GM20431 (cell line): ENCODE measurements around the gene CYP46A1.
"Not testable (repeated sequence)": the region's sequence is repeated elsewhere in the genome, so short reads cannot be mapped to it uniquely, and the experiment has no call there.

ENCODE experiments used
- in situ Hi-C: fragments of 300-500 bp; cut with MseI, MboI; formaldehyde crosslinking; loops from one replicate; pipeline ENCODE4 v1.15.0; 2020; ENCODE audit warnings: low sequenced_read_pairs; ENCODE audit not compliant: unreplicated experiment

CYP46A1 gene

DNA sequence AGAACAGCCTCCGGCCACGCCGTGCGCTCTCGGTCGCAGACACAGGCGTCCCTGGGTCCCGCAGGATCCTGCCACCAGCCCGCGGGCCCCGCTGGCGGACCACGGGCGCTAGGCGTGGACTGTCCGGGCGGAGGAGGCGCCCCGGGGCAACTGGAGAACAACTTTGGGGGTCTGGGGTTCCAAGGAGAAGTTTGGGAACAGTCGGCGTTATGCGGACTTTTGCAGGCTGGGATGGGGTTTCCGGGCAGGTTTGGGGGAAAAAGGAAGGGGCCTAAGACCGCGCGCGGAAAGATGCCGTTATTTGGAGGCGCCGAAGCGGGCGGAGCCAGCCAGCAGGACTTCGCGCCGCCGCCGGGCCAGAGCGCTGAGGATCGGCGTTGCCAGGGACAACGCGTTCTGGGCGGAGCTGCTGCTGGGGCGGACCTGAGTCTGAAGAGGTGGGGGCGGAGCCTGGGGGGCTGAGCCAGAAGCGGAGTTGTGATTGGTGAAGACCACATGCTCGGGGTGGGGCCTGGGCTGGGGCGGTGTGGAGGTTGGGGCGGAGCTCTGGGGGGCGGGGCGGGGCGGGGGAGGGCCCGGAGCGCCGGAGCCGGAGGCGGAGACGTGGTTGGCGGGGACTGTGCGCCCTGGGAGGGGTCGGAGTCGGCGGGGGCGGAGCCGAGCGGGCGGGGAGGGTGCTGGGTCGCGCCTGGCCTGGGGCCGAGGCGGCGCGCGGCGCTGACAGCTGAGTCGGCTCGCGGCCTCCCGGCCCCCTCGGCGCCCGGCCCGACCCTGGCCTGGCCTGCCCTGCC is at the start of gene CYP46A1:
Gene CYP46A1, plus strand, starts transcription at position 680 of the 791 bp plus-strand sequence. CDS start 120 bp downstream, outside the sequence.
- in situ Hi-C loops: no loop called here

DNA sequence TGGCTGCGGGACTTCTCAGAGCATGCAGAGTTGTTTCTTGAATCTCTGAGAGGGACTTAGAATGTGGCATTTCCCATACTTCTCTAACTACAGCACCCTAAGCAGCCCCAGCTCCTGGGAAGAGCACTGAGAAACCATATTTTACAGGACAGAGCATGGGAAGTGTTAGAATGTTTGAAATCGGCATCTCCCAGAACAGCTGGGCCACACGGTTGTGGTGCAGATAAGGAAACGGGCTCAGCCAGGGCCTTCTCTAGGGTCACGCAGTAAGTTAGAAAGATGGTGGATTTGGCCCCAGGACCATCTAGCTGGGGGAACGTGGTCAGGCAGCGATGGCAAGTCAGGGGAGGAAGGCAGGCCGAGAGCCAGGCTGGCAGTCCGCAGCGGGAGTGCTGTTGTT is 49.7 kb upstream of the CYP46A1 start:
- in situ Hi-C loops: loop anchor here (10.0 kb wide), 1 partner anchor 120 kb away; no protein-coding TSS in a partner anchor

DNA sequence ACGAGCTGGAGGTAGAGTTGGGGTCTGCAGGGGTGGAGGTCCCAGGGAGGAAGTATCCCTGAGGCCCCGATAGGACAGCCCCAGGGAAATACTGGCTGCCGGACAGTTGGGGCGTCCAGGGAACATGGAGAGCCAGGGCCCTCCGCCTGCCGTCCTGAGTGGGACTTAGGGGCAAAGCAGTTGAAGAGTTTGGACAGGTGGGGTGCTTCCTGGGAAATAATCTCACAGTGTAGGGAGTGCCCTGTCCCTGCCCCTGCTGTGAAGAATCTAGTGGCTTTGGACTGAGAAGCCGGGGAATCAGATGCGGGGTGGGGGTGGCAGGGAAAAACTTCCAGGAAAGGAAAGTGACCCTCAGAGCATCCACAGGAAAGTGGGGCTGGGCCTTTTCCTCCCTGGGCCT is 49.0 kb upstream of the CYP46A1 start:
- in situ Hi-C loops: loop anchor here (10.0 kb wide), 1 partner anchor 120 kb away; no protein-coding TSS in a partner anchor

DNA sequence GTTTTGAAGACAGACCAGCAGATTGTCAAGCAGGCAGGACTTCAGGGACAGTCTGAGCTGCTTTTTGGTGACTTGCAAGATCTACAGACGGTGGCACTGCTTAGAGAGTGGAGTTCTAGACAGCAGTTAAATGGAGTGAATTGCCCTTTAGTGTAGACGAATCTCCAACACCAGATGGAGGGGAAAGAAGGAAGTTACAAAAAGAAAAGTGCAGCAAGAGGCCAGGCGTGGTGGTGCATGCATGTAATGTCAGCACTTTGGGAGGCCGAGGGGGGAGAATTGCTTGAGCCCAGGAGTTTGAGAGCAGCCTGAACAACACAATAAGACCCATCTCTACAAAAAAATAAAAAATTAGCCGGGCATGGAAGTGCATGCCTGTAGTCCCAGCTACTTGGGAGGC is 47.6 kb upstream of the CYP46A1 start:
- in situ Hi-C loops: loop anchor here (10.0 kb wide), 1 partner anchor 122 kb away; no protein-coding TSS in a partner anchor

DNA sequence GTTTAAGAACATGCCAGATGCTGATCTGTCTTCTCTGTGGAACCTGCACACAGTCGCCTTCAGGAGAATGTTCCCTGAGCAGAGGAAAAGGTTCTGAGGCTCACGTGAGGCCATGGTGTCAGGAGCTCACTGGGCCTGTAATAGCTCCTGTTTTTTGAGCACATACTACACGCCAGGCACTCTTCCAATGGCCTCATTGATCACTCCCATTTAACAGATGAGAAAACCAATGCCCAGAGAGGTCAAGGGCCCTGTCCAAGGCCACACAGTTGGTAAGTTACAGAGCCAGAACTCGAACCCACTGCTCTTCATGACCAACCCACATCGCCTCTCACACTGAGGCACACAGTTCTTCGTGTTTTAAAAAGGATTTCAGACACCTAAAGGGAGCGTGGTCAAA is 46.5 kb upstream of the CYP46A1 start:
- in situ Hi-C loops: loop anchor here (10.0 kb wide), 1 partner anchor 123 kb away; no protein-coding TSS in a partner anchor

DNA sequence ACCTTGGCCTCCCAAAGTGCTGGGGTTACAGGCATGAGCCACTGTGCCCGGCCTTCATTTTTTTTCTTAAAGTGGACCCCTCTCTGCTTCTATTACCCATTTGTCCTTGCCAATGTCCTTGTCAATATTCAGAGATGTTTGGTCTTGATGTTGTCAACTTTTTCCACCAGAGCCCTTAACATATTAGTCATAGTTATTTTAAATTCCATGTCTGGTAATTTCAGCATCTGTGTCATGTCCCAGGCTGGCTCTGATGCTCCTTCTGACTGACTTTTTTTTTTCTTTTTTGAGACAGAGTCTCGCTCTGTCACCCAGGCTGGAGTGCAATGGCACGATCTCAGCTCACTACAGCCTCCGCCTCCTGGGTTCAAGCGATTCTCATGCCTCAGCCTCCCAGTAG is 41.3 kb upstream of the CYP46A1 start:
- in situ Hi-C loops: not testable (repeated sequence)

DNA sequence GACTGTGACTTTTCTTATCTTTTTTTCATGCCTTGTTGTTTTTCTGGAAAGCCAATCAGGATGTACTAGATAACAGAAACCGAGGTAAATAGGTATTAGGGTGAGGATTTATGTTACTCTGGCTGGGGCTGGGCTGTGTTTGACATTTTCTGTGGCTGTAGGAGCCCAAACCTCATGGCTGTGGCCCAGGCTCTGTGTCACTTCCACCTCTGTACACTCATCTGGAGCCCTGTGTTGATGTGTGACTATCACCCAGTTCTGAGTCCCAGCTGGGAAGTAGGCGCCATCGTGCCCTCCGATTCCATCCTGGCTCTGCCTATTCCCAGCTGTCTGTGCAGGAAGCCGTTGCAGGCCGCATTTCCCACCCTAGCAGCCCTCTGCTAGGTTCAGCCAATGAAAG is 40.8 kb upstream of the CYP46A1 start:
- in situ Hi-C loops: no loop called here

DNA sequence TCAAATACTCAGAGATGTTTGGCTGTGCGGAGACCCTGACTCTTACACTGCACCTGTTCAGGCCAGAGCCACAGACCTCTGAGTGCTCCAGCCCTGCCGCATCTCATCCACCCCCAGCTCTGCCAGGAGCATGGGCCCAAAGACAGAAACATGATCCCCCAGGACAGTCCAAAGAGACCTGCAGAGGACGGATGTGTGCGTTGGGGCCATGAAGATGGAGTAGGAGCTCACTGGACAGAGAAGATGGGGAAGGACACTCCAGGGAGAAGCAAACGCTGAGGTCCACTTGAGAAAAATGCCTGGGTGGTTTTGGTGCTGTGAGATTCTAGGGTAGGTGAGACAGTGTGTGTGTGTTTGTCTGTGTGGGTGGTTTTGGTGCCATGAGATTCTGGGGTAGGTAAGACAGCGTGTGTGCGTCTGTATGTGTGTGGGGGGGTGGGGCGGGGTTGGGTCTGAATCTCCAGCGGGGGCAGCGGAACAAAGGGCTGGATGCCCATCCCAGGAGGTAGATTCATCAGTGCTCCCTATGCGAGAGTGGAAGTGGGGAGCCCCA is 40.0 kb upstream of the CYP46A1 start:
- in situ Hi-C loops: no loop called here

DNA sequence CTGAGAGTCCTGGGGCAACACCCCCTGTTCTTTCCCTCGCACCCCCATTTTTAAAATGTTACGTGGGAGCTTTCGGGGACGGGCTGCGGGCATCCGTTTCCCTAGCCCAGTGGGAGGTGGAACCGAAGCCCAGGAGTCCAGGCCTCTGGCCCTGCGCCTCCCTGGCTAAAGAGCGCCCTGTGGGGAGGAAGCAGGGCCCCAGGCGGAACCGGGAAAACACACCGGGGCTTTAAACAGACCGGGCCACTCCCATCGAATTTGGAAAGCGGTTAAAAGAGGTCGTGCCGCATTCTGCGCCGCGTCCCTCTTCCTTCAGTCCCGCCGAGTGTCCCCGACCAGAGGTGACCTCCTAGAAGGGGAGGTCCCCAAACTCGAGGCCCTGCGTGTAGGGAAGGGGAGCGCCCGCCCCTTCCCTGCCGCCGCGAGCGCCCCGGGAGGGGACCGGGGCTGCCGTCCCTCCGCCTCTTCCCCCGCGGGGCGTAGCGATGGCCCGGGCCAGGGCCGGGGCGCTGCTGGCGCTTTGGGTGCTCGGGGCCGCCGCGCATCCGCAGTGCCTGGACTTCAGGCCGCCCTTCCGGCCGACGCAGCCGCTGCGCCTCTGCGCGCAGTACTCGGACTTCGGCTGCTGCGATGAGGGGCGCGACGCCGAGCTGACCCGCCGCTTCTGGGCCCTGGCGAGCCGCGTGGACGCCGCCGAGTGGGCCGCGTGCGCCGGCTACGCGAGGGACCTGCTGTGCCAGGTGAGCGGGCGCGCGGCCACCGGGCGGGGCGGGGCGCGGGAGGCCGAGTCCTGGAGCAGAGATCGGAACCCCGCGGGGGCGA is 39.2 kb upstream of the CYP46A1 start, which contains the start of gene HHIPL1:
Gene HHIPL1, plus strand, starts transcription at position 407 of the 822 bp plus-strand sequence. Its CDS starts 79 bp downstream, at position 486.
- in situ Hi-C loops: no loop called here

DNA sequence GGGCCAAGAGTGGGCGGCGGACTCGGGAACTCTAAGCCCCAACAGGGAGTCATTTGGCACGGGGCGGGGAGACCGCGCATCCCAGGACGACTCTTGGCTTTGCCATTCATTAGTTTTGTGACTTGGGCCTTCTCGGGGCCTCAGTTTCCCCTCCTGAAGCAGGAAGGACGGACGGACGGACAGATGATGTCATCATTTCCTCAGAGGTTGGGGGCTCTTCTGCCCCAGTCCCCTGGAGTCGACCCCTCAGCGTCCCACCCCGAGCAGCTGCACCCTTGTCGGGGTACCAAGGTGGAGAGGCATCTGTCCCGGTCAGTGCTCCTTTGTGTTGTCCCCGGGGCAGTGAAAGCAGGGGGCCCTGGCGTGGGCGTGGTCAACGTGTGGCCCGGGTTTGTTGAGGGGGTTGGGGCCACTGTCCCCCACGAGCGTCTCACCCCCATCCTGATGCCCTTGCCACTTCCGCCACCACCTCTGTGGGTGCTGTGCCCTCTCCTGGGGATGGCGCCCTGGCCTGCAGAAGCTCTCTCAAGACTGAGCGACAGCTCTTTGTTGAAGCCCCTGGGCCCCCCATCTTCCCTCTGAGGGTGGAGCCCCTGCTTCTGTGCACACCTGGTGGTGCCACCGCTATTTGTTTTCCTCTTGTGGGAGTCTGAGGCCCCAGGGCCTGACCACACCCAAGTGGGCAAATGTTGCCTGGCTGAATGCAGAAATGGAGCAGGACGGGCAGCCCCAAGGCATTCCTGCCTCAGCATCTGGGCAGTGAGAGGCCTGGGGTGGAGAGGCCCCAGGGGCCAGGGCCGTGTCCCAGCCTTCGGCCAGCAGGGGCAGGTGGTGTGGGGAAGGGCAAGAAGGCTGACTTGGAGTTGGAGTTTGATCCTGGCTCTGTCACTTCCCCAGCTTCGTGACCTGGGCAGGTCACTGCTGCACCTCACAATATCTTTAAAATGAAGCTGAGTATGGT is 38.3 kb upstream of the CYP46A1 start:
- in situ Hi-C loops: no loop called here

DNA sequence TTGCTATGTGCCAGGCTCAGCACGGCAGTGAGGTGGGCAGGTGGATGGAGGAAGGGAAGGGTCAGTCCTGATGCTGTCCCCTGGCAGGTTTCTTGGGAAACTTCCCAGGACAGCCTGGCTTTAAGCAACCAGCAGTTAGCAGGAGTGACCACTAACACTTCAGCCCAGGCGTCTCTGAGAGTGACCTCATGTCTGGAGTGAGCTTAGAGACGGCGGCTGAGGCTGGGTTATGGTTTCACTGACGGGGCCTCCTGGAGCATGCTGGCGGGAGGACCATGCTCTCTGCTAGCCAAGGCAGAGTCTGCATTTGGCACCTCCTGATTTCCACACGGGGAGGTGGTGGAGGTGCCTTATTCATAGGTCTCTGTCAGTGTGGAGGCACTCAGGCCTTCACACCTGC is 36.7 kb upstream of the CYP46A1 start:
- in situ Hi-C loops: no loop called here

DNA sequence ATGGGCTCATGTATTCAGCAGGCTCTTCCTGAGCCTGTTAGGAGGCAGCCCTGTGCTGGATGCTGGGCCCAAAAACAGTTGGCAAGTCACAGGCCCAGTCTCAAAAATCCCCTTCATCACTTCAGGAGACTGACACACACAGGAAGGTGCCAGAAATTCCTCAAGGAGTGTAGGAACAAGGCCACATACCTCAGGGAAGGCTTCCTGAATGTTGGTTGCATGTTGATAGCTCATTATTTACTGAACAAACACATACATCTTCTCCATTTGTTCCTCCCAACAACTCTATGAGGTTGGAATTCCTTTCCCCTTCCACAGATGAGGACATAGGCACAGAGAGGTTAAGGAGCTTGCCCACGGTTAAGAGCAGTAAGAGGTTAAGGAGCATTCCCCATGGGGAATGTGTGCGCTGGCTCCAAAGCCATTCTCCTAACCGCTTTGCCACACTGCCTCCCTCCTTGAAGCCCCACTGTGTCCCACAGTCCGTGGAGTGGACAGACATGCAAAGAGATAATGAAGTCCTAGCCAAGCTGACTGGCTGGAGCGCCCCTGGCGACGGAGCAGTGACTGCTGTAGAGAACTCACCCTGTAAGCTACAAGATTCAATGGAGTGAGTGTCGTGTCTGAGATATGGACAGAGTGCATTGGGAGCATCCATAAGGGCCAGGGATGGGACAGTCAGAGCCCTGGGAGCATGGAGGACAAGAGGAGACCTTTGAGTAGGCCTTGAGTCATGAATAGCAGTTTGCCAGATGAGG is 35.9 kb upstream of the CYP46A1 start:
- in situ Hi-C loops: no loop called here

DNA sequence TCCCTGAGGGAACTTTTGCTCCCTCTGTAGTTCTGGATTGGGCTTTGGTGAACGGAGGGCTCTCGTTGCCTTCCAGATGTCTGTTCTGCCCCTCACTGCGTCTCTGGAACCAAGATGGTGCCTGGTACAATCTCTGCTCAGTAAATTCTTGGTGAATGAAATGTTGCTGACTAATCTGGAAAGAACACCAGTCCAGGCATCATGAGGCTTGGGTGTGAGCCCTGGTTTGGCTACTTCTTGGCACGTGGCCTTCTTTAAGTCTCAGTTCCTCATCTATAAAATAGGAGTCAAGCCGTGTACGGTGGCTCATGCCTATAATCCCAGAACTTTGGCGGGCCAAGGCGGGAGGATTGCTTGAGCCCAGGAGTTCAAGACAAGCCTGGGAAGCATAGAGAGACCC is 34.9 kb upstream of the CYP46A1 start:
- in situ Hi-C loops: no loop called here

DNA sequence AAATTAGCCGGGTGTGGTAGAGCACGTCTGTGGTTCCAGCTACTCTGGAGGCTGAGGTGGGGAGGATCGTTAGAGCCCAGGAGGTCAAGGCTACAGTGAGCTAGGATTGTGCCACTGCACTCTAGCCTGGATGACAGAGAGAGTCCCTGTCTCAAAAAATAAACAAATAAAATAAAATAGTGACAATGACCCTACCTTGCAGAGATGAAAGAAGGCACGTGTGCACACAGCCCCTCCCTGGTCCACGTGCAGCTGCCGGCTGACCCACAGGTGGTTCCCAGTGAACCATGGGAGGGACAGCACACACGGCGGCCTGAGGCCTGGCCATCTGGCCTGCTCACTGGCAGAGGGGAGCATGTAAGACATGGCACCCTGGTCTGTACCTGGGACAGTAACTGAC is 34.5 kb upstream of the CYP46A1 start:
- in situ Hi-C loops: no loop called here

DNA sequence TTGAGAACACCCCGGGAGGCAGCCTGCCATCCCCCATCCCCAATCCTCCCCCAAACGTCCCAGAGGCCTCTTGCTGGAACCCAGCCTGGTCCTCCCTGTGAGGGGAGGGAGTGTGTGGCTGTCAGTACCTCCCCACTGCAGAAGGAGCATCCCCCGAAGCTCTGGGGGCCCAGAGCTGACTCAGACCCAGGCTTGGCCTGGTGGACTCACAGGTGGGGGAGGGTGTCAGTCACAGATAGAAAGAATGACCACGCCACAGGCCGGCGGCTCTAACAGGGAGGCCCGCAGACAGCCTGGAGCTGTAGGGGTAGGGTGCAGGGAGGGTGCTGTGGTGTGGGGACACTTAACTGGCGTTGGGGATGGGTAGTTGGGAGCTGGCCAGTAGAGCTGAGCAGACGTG is 33.9 kb upstream of the CYP46A1 start:
- in situ Hi-C loops: no loop called here

DNA sequence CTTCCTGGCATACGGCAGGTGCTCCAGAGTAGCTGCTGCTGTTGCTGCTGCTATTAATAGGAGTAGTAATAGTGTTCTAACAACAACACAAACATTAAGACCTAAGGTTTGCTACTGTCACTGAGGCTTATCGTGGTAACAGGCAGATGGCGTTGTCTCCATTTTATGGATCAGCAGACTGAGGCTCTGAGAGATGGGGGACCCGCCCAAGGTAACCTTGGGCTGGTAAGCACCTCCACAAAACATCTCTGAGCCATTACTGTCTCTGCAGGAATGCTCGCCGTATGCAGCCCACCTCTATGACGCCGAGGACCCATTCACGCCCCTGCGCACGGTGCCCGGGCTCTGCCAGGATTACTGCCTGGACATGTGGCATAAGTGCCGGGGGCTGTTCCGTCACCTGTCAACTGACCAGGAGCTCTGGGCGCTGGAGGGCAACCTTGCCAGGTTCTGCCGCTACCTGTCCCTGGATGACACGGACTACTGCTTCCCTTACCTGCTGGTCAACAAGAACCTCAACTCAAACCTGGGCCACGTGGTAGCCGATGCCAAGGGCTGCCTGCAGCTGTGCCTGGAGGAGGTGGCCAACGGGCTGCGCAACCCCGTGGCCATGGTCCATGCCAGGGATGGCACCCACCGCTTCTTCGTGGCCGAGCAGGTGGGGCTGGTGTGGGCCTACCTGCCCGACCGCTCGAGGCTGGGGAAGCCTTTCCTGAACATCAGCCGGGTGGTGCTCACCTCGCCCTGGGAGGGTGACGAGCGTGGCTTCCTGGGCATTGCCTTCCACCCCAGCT is 31.9 kb upstream of the CYP46A1 start:
- in situ Hi-C loops: no loop called here

DNA sequence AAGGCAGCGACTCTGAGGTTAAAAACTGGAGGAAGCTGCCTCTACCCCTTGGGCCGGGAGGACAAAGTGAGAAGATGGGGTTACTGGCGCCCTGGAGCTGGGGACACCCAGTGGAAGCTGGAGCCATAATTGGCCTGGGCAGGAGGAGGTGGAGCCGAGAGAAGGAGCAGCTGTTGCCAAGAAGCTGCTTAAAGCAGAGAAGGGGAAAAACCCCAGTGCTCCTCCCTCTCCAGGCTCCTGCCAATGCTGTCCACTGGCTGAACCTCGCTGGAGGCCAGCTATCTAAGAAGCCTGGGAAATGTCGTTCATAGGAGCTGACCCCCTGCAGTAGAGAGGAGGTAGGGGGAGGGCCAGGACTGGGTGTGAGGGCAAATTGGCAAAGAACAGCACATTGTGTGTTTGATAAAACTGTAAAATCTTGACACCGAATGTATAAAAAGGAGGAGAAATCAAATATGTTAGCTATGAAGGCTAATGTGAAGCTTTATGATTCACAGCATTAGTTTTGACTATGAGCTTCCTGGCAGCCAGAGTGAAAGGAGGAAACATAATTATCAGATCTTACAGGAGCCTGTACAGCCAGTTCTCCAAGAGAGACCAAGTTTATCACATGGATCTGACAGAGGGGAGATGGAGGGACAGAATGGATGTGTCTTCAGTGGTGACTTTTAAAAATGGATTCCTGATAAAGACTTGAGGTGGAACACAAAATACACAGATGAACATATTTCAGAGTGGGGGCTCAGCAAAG is 29.7 kb upstream of the CYP46A1 start:
- in situ Hi-C loops: no loop called here
